Ovary (tissue), 3 donors: ENCODE results near the gene C4orf51.

Experiments used
- POLR2A ChIP-seq: fragments of 450-650 bp; IDR thresholded peaks from one replicate; pipeline ENCODE4 v1.6.1; 2017; ENCODE audit warnings: antibody characterized with exemption, mild to moderate bottlenecking, moderate library complexity
- TF ChIP-seq, protein P1 (sequence below), 3 donors: fragments of 450-650 bp in 2 of 3; fragments of 200-600 bp in 1 of 3; IDR thresholded peaks; one replicate each; pipeline versions ENCODE4 v1.5.1 to v1.8.0; 2016 to 2022; ENCODE audit warnings: antibody characterized with exemption in 3 of 3, mild to moderate bottlenecking in 1 of 3
- donor health status: DM: no; HTN: no; CAD: no.

- TF ChIP-seq, protein P1, sequence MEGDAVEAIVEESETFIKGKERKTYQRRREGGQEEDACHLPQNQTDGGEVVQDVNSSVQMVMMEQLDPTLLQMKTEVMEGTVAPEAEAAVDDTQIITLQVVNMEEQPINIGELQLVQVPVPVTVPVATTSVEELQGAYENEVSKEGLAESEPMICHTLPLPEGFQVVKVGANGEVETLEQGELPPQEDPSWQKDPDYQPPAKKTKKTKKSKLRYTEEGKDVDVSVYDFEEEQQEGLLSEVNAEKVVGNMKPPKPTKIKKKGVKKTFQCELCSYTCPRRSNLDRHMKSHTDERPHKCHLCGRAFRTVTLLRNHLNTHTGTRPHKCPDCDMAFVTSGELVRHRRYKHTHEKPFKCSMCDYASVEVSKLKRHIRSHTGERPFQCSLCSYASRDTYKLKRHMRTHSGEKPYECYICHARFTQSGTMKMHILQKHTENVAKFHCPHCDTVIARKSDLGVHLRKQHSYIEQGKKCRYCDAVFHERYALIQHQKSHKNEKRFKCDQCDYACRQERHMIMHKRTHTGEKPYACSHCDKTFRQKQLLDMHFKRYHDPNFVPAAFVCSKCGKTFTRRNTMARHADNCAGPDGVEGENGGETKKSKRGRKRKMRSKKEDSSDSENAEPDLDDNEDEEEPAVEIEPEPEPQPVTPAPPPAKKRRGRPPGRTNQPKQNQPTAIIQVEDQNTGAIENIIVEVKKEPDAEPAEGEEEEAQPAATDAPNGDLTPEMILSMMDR (IDR thresholded peaks at IDR 0.05) = no peak
- no peak for TF ChIP-seq POLR2A
Observed at GRCh38 chr4:145639186-145639698, 40.7 kb upstream of the C4orf51 start.
